Stimulated activated CD8-positive, alpha-beta memory T cell treated with anti-CD3 and anti-CD28 coated beads, Interleukin-15, amount 100 ng/mL, for 4 hours (primary cell): ENCODE data around the gene CACNA1B.

Experiments
- DNase-seq, 2 donors: peaks; one replicate each; pipeline ENCODE4 v3.0.0-alpha.2; 2020; ENCODE audit warnings: low read depth in 2 of 2

The CACNA1B gene

DNA sequence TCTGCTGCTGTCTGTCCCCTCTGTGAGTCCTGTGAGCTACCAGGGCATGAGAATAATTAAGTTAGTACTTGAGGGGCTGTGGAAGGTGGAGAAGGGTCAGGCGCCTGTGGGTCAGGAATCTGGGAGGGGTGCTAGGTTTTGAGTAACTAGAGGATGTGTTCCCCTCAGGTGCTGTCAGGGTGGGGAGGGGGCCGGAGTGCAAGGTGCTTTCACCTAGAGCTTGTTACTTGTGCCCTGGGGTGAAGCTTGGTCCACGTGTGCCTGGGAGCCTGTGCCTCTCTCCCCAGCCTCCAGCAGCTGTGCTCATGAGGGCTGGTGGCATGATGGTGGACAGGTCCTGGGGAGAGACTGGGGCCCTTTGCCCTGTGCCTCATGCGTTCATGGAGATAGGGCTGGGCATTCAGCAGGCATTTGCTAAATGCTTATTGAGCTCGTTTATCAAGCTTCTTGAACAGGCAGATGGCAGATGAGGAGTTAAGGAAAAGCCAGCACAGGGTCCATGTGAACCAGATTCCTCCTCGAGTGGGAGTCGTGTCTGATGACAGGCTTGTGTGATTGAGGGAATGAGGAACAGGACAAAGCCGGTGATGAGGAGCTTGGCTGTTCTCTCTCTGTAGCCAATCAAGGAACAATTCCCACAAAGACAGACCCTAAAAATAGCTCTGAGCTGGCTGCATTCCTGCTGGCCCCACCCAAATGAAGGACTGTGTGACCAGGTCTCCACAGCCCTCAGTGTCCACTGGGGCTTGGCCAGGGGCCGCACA, 40.9 kb downstream of the CACNA1B start:
- no peak for DNase-seq

DNA sequence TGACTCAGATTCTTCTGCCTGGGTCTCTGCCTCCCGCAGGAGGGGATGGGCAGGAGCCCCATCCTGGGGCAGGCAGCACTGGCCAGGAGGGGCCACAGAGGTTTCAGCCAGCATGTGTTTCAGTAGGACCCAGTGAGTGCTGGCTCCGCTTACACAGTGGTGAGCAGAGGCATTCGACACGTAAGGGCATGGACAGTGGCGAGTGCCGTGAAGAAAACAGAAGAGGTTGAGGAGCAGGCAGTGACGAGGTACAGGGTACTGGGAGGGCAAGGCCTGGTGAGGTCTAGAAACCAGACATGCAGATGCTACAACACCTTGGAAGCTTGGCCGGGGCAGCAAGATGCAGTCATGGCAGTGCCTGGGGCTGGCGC, 41.5 kb downstream of the CACNA1B start:
- no peak for DNase-seq

DNA sequence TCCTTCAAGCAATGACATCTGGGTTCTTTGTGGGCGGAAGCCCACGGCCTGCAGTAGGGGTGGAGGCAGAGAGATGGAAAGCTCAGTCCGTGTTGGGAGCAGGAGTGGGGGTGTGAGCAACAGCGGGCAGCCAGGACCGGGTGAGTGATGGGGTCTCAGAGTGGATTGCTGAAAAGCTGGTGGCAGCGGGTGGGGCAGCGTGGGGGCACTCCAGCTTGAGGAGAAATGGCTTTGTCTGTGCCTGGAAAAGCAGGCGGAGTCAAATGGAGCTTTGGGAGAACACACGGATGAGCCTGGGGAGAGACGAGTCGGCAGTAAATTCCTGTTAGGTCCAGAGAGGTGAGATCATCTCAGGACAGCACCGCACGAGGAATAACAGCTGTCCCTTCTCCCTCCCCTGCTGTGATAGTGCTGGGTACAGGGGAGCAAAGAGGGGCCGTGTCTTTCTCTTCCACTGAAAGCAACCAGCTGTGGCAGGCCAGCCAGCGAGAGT, 42.1 kb downstream of the CACNA1B start:
- DNase-seq, result no peak

DNA sequence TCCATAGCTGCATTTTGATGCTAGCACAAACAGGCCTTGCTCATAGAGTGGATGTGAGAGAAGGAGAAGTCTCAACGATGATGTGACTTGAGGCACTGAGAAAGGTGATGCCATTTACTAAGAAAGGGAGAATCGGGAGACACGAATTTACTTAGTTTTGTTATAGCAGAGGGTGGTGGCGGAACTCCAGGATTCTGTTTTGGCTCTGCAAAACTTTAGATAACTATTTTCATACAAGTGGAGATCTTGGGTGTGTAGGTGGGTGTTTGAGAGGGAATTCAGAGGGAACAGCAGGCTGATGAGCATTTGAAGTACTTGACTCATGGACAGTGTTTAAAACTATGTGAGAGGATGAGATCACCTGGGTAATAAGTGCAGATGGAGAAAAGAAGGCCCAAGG, 43.2 kb downstream of the CACNA1B start:
- DNase-seq, result no peak

DNA sequence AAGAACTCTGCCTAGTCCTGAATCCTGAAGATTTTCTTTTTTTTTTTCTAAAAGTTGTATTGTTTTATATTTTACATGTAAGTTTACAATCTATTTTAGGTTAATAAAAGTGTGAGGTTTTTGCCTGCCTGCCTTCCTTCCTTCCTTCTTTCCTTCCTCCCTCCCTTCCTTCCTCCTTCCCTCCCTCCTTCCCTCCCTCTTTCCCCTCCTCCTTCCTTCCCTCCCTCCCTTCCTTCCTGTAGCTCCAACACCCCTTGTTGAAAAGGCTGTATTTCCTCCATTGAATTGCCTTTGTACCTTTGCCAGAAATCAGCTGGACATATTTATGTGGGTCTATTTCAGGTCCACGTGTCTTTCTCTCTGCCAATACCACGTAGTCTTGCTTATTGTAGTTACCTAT, 46.6 kb downstream of the CACNA1B start:
- DNase-seq, result no peak

DNA sequence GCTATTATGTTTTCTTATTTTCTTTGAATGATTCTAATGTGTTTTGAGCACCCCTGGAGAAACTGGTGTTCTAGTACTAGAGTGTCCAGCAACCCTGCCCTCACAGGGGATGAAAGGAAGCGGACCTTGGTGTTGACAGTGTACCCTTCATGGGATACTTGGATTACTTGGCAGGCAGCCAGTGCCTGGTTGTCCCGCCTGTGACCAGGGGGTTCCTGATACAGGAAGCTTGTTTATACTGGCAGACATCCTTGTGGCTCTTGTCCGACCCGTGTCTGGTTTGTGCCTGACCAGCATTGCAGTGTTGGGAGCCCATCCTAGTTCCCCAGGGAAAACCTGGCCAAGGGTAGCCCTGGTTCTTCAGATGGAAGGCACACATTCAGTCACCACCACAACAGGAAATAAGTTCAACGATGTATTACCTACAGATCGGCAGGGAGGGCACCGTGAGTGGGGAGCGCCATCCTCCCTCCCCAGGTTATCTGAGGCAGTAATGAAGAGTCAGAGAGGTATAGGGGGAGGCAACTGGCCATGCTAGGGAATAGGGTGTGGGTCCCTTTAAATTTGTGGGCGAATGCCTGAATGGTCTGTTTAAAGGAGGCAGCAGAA, 47.3 kb downstream of the CACNA1B start:
- no peak for DNase-seq

- DNase-seq, result no peak
Measured at GRCh38 chr9:137943655-137944054, 66.1 kb downstream of the CACNA1B start.

- DNase-seq, result no peak
Measured at GRCh38 chr9:137945581-137945980, 68.0 kb downstream of the CACNA1B start.

DNA sequence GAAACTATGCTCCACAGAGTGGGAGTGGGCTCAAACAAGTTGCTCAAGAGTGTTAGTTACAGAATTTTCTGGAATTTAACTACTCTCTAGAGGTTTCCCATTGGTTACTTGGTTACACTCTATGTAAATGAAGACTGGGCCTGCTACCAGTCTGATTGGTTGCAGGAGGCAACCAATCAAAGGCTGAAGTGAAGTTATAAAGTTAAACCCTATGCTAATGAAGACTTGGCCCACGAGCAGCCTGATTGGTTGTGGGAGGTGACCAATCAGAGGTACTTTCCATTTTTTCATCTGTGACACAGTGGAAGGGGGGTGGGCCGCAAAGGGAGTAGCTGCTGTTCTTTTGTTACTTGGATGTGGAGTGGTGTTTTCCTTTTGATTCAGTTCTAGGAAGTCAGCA, 69.4 kb downstream of the CACNA1B start:
- no peak for DNase-seq

GRCh38 chr9:137948642-137949041, 71.1 kb downstream of the CACNA1B start:
- DNase-seq, result no peak

DNA sequence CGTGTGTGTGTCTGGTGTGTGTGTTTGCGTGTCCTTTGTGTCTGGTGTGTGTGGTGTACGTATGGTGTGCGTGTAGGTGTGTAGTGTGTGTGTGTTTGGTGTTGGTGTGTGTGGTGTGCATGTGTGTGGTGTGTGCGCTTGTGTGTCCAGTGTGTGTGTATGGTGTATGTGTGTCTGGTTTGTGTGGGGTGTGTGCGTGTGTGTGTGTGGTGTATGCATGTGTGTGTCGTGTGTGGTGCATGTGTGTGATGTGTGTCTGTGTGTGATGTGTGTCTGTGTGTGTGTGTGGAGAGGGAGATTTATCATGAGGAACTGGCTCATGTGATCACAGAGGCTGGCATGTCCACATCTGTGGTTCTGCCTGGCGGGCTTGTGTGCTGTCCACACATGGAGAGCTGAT, 71.7 kb downstream of the CACNA1B start:
- no peak for DNase-seq

DNA sequence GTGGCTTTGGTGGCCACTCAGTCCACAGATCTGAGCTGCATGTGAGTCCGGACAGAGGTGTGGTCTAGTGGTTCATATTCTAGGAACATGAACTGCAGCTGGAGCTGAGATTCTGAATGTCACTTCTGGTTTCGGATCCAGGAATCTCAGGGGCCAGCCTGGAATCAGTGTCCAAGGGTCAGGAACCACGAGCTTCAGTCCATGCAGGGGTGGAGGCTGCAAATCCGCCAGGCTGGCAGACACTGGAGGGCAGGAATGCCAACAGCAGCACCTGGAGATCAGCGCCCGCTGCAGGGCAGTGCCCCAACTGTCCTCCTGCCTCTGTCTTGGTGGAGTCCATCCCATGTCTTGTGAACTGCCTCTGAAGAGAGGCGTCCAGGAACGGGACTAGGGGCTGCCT, 73.5 kb downstream of the CACNA1B start:
- DNase-seq, result no peak

- DNase-seq, result no peak
Measured at GRCh38 chr9:137951597-137952490, 74.3 kb downstream of the CACNA1B start.

GRCh38 chr9:137952976-137953666, 75.5 kb downstream of the CACNA1B start:
- DNase-seq, result no peak

DNA sequence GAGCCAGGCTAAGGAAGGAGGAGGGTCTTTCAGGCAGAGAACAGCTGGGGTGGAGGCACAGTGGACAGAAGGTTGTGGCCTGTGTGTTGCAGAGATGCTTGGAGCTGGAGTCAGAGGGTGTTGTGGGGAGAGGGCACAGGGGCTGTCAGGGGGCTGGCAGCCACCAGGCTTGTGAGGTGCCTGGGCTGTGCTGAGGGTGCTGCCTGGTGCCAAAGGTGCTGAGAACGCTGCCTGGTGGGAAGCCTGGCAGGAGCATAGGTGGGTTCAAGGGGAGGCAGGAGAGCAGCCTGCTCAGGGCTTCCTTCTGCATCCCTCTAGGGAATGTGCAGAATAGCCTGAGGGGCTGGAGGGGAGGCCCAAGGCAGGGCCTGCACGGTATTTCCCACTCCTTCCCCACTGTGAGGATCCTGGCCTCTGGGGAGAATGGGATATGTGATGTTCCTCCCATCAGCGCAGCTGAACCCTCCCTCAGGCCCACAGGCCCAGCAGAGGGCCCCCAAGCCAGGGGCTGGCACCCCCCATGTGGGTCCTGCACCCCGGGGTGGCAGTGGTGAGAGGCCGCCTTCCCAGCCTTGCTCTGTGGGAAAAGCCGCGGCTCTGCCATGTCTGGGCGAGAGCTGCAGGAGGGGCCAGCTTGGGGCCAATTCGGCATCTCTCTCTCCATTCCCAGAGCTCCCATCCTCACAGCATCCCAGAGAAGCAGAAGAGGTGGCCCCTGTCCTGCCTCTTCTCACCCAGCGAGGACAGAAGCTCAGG, 76.3 kb downstream of the CACNA1B start:
- no peak for DNase-seq

DNA sequence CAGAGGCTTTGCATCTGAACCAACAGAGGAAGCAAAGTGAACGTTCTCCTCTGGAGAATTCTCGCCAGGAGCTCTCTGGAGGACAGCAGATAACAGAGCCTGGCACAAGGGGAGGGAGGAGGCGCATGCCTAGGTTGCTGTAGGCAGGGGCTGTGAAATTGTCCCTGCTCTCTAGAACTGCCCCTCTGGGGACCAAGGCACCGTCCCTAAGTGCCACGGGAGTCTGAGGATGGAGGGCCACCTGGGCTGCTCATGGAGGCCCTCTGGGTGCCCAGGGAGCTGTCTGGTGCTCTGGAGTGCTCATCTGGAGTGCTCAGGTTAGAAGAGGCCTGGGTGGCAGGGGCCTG, 77.6 kb downstream of the CACNA1B start:
- DNase-seq, result no peak

- DNase-seq, result no peak
Measured at GRCh38 chr9:137955586-137955985, 78.0 kb downstream of the CACNA1B start.

GRCh38 chr9:137956039-137956438, 78.5 kb downstream of the CACNA1B start:
- DNase-seq, result no peak

DNA sequence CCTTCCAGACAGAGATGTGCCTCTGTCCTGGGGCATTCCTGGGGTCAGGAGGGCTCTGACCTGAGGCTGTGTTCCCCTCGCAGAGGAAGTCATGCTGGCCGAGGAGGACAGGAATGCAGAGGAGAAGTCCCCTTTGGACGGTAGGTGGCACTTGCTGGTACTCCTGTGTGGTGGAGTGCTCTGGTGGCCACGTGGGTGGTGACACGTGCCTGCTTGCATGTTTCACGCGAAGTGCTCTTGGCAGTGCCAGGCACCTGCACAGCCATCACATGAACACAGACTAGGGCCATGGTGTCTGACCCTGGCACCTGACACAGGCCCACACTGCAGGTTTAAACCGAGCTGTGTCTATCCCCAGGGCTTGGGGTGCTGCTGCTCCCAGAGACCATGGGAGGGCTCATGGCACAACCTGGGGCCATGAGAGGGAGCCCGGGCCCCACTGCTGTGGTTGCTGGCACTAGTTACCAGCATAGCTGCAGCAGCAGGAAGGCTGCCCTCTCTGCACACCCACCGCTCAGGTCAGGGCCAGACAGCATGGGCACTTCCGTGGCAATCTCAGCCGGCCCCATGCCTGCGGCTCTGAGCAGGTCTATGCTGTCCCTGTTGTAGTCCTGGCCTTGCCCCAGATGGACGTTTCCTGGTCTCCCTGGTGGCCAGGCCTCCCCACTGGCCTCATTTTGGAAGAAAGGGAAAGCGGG, 79.3 kb downstream of the CACNA1B start:
- no peak for DNase-seq

DNA sequence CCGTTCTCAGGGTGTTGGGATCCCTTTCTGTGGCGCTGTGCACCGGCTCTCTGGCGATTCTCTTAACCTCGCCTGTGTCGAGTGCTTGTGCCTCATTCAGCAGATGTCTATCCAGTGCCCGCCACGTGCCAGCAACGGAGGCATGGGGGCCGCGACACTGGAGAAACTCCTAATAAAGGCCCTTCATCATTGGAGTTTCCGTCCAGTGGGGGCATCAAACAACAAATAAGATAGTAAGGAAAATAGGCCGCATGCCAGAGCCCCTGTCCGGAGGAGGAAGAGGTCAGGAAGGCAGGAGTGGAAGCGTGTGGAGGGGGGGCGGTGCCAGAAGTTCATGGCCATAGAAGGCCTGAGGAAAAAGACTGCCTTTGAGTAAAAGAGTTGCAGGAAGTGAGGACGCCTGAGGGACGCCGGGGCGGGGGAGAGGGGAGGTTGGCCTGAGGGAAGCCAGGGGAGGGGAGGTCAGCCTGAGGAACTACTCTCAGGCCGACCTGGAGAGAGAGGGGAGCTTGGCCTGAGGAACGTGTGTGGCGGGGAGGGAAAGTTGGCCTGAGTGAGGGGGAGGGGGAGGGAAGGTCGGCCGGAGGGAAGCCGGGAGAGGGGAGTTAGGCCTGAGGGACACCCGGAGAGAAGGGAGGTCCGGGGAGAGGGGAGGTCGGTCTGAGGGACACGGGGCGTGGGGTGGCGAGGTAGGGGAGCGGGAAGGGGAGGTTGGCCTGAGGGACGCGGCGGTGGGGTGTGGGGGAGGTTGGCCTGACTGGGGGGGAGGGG, 82.2 kb downstream of the CACNA1B start:
- DNase-seq, result no peak
